Tibial nerve (tissue), 4 donors: ENCODE measurements around the gene SGTA.

ENCODE experiments used
- CTCF ChIP-seq, 5 experiments: fragments of 200-600 bp in 3 of 5; fragments of 450-650 bp in 2 of 5; sonication (generic) in 3 of 5; IDR thresholded peaks; one replicate each; pipeline ENCODE4 v1.5.1; 2016 to 2019; ENCODE audit warnings: antibody characterized with exemption in 5 of 5, mild to moderate bottlenecking in 3 of 5, moderate library complexity in 2 of 5
- EP300 ChIP-seq, 2 donors: sonication (generic); formaldehyde crosslinking; IDR thresholded peaks; one replicate each; pipeline ENCODE4 v1.6.1; 2017; ENCODE audit warnings: antibody characterized with exemption in 2 of 2, mild to moderate bottlenecking in 1 of 2
- POLR2A ChIP-seq, 2 donors: fragments of 450-650 bp; IDR thresholded peaks; one replicate each; pipeline ENCODE4 v1.6.1; 2017; ENCODE audit warnings: antibody characterized with exemption in 2 of 2, mild to moderate bottlenecking in 2 of 2, moderate library complexity in 2 of 2

- TF ChIP-seq CTCF (IDR thresholded peaks at IDR 0.05): no peak
- TF ChIP-seq POLR2A (IDR thresholded peaks at IDR 0.05): no peak
- TF ChIP-seq EP300 (IDR thresholded peaks at IDR 0.05): no peak
Observed at GRCh38 chr19:2803486-2804155, 20.5 kb upstream of the SGTA start.
